Measurements from ENCODE around the gene CCDC187.

CCDC187 gene

GRCh38 chr9:136339173-136339957 lies 35.5 kb upstream of the CCDC187 start:
- Histone ChIP-seq H3K9me3 (ENCODE audit: control insufficient read depth, insufficient read depth, low read depth, low read length) (no peaks in the 10 kb centered on the region), H3K27ac (ENCODE audit: low read depth, low read length) (no peak overlapping the region), H3K4me1 (ENCODE audit: control insufficient read depth, insufficient read depth, low read length) (peaks cover 7% of the 10 kb centered on the region), H3K4me3 (ENCODE audit: low read depth, low read length) (no peak overlapping the region), H3K9ac (ENCODE audit: low read length) (no peak overlapping the region), H3K27me3 (ENCODE audit: control insufficient read depth, insufficient read depth, low read length) (no peaks in the 10 kb centered on the region), H3K36me3 (ENCODE audit: control insufficient read depth, insufficient read depth, low read length) (peaks cover 10% of the 10 kb centered on the region; the same call in 1 of the 2 replicates)

GRCh38 chr9:136338511-136338910 lies 34.6 kb upstream of the CCDC187 start:
- Histone ChIP-seq H3K36me3 (ENCODE audit: control insufficient read depth, insufficient read depth, low read length) (peaks cover 10% of the 10 kb centered on the region; the same call in 1 of the 2 replicates), H3K9ac (ENCODE audit: low read length) (no peak overlapping the region), H3K27me3 (ENCODE audit: control insufficient read depth, insufficient read depth, low read length) (no peaks in the 10 kb centered on the region), H3K27ac (ENCODE audit: low read depth, low read length) (no peak overlapping the region), H3K4me3 (ENCODE audit: low read depth, low read length) (no peak overlapping the region), H3K4me1 (ENCODE audit: control insufficient read depth, insufficient read depth, low read length) (peaks cover 7% of the 10 kb centered on the region), H3K9me3 (ENCODE audit: control insufficient read depth, insufficient read depth, low read depth, low read length) (no peaks in the 10 kb centered on the region)

- Histone ChIP-seq H3K36me3 (ENCODE audit: control insufficient read depth, insufficient read depth, low read length) (peaks cover 10% of the 10 kb centered on the region; the same call in 1 of the 2 replicates), H3K27ac (ENCODE audit: low read depth, low read length) (no peak overlapping the region), H3K4me1 (ENCODE audit: control insufficient read depth, insufficient read depth, low read length) (no peaks in the 10 kb centered on the region)
Measured at GRCh38 chr9:136337416-136338395, 33.8 kb upstream of the CCDC187 start.

GRCh38 chr9:136336881-136337280 lies 33.0 kb upstream of the CCDC187 start:
- Histone ChIP-seq H3K27me3 (ENCODE audit: control insufficient read depth, insufficient read depth, low read length) (no peaks in the 10 kb centered on the region), H3K4me3 (ENCODE audit: low read depth, low read length) (no peak overlapping the region), H3K4me1 (ENCODE audit: control insufficient read depth, insufficient read depth, low read length) (no peaks in the 10 kb centered on the region), H3K27ac (ENCODE audit: low read depth, low read length) (no peak overlapping the region), H3K9me3 (ENCODE audit: control insufficient read depth, insufficient read depth, low read depth, low read length) (no peaks in the 10 kb centered on the region), H3K36me3 (ENCODE audit: control insufficient read depth, insufficient read depth, low read length) (peaks cover 10% of the 10 kb centered on the region; the same call in 1 of the 2 replicates), H3K9ac (ENCODE audit: low read length) (no peak overlapping the region)

More at GRCh38 chr9:136337416-136338395, 33.8 kb upstream of the CCDC187 start:
- Histone ChIP-seq H3K9ac (ENCODE audit: low read length) (no peak overlapping the region), H3K4me3 (ENCODE audit: low read depth, low read length) (no peak overlapping the region), H3K27me3 (ENCODE audit: control insufficient read depth, insufficient read depth, low read length) (no peaks in the 10 kb centered on the region), H3K9me3 (ENCODE audit: control insufficient read depth, insufficient read depth, low read depth, low read length) (no peaks in the 10 kb centered on the region)

- no peaks in the 10 kb centered on the region for H3K4me1 ChIP-seq (ENCODE audit: control insufficient read depth, insufficient read depth, low read length)
Measured at GRCh38 chr9:136336156-136336870, 32.4 kb upstream of the CCDC187 start.

GRCh38 chr9:136335296-136336155 lies 31.6 kb upstream of the CCDC187 start:
- peaks cover 10% of the 10 kb centered on the region; the same call in 1 of the 2 replicates for H3K36me3 ChIP-seq (ENCODE audit: control insufficient read depth, insufficient read depth, low read length)
- no peak overlapping the region for H3K27ac ChIP-seq (ENCODE audit: low read depth, low read length)
- H3K4me3 ChIP-seq (ENCODE audit: low read depth, low read length): no peak overlapping the region
- H3K27me3 ChIP-seq (ENCODE audit: control insufficient read depth, insufficient read depth, low read length): no peaks in the 10 kb centered on the region
- no peak overlapping the region for H3K9ac ChIP-seq (ENCODE audit: low read length)
- H3K4me1 ChIP-seq (ENCODE audit: control insufficient read depth, insufficient read depth, low read length): no peaks in the 10 kb centered on the region
- no peaks in the 10 kb centered on the region for H3K9me3 ChIP-seq (ENCODE audit: control insufficient read depth, insufficient read depth, low read depth, low read length)

More at GRCh38 chr9:136336156-136336870, 32.4 kb upstream of the CCDC187 start:
- no peaks in the 10 kb centered on the region for H3K27me3 ChIP-seq (ENCODE audit: control insufficient read depth, insufficient read depth, low read length)
- no peaks in the 10 kb centered on the region for H3K9me3 ChIP-seq (ENCODE audit: control insufficient read depth, insufficient read depth, low read depth, low read length)
- no peak overlapping the region for H3K9ac ChIP-seq (ENCODE audit: low read length)
- no peak overlapping the region for H3K27ac ChIP-seq (ENCODE audit: low read depth, low read length)
- peaks cover 10% of the 10 kb centered on the region; the same call in 1 of the 2 replicates for H3K36me3 ChIP-seq (ENCODE audit: control insufficient read depth, insufficient read depth, low read length)
- H3K4me3 ChIP-seq (ENCODE audit: low read depth, low read length): no peak overlapping the region

GRCh38 chr9:136334541-136334940 lies 30.6 kb upstream of the CCDC187 start:
- Histone ChIP-seq H3K27me3 (ENCODE audit: control insufficient read depth, insufficient read depth, low read length) (no peaks in the 10 kb centered on the region), H3K4me3 (ENCODE audit: low read depth, low read length) (no peak overlapping the region), H3K9me3 (ENCODE audit: control insufficient read depth, insufficient read depth, low read depth, low read length) (no peaks in the 10 kb centered on the region), H3K27ac (ENCODE audit: low read depth, low read length) (no peak overlapping the region), H3K9ac (ENCODE audit: low read length) (no peak overlapping the region), H3K36me3 (ENCODE audit: control insufficient read depth, insufficient read depth, low read length) (peaks cover 10% of the 10 kb centered on the region; the same call in 1 of the 2 replicates), H3K4me1 (ENCODE audit: control insufficient read depth, insufficient read depth, low read length) (no peaks in the 10 kb centered on the region)

- no peaks in the 10 kb centered on the region for H3K27me3 ChIP-seq (ENCODE audit: control insufficient read depth, insufficient read depth, low read length)
- H3K4me1 ChIP-seq (ENCODE audit: control insufficient read depth, insufficient read depth, low read length): peaks cover 3% of the 10 kb centered on the region; the same call in 1 of the 2 replicates
- no peak overlapping the region for H3K4me3 ChIP-seq (ENCODE audit: low read depth, low read length)
- no peak overlapping the region for H3K27ac ChIP-seq (ENCODE audit: low read depth, low read length)
- H3K36me3 ChIP-seq (ENCODE audit: control insufficient read depth, insufficient read depth, low read length): peaks cover 9% of the 10 kb centered on the region; the same call in 1 of the 2 replicates
- no peaks in the 10 kb centered on the region for H3K9me3 ChIP-seq (ENCODE audit: control insufficient read depth, insufficient read depth, low read depth, low read length)
- no peak overlapping the region for H3K9ac ChIP-seq (ENCODE audit: low read length)
Measured at GRCh38 chr9:136333486-136333885, 29.6 kb upstream of the CCDC187 start.

- Histone ChIP-seq H3K4me3 (ENCODE audit: low read depth, low read length) (no peak overlapping the region), H3K9me3 (ENCODE audit: control insufficient read depth, insufficient read depth, low read depth, low read length) (no peaks in the 10 kb centered on the region), H3K27ac (ENCODE audit: low read depth, low read length) (no peak overlapping the region), H3K9ac (ENCODE audit: low read length) (no peak overlapping the region), H3K4me1 (ENCODE audit: control insufficient read depth, insufficient read depth, low read length) (peaks cover 8% of the 10 kb centered on the region; the same call in 1 of the 2 replicates), H3K36me3 (ENCODE audit: control insufficient read depth, insufficient read depth, low read length) (peaks cover 7% of the 10 kb centered on the region; the same call in 1 of the 2 replicates), H3K27me3 (ENCODE audit: control insufficient read depth, insufficient read depth, low read length) (no peaks in the 10 kb centered on the region)
Measured at GRCh38 chr9:136333045-136333444, 29.2 kb upstream of the CCDC187 start.
